Breast epithelium (tissue), 4 donors: ENCODE data around the gene ZSCAN5C. TPM values are rescaled to one million over a fixed set of nuclear protein-coding genes. Genes with fewer than 3 reads are reported as not detected.

ENCODE experiments used
- DNase-seq, 2 donors: peaks; one replicate each; pipeline ENCODE4 v3.0.0-alpha.2; 2019; ENCODE audit warnings: low spot score in 2 of 2
- H3K27ac ChIP-seq, 2 donors: fragments of 200-600 bp; sonication (generic) in 1 of 2; one replicate each; pipeline ENCODE4 v1.5.1; 2016 to 2019; ENCODE audit warnings: mild to moderate bottlenecking in 1 of 2
- H3K27me3 ChIP-seq, 2 donors: fragments of 200-600 bp; sonication (generic) in 1 of 2; one replicate each; pipeline versions ENCODE4 v1.5.1 to v1.6.0; 2017 to 2019; ENCODE audit warnings: control low read depth in 1 of 2, mild to moderate bottlenecking in 1 of 2
- H3K36me3 ChIP-seq: fragments of 200-600 bp; one replicate; pipeline ENCODE4 v1.5.1; 2019
- H3K4me1 ChIP-seq, 2 donors: fragments of 200-600 bp; sonication (generic); one replicate each; pipeline ENCODE4 v1.5.1; 2016 to 2019; ENCODE audit warnings: control low read depth in 1 of 2
- H3K4me3 ChIP-seq, 3 donors: fragments of 200-600 bp; sonication (generic); 1 replicate in 2 of 3; 2 replicates in 1 of 3; pipeline ENCODE4 v1.5.1; 2016 to 2019; ENCODE audit warnings: mild to moderate bottlenecking in 3 of 3, moderate library complexity in 2 of 3
- H3K9me3 ChIP-seq, 2 donors: fragments of 200-600 bp; sonication (generic) in 1 of 2; one replicate each; pipeline ENCODE4 v1.5.1; 2016 to 2019; ENCODE audit warnings: control low read depth in 1 of 2
- POLR2A ChIP-seq: fragments of 450-650 bp; IDR thresholded peaks from one replicate; pipeline ENCODE4 v1.6.1; 2016; ENCODE audit warnings: antibody characterized with exemption, mild to moderate bottlenecking, moderate library complexity
- POLR2AphosphoS5 ChIP-seq, 3 donors: sonication (generic); formaldehyde crosslinking; IDR thresholded peaks; one replicate each; pipeline ENCODE4 v1.6.1; 2017; ENCODE audit warnings: antibody characterized with exemption in 3 of 3
- intact Hi-C: fragments of 100-400 bp; cut with DNase I; formaldehyde crosslinking; loops from one replicate; pipeline ENCODE4 v1.15.1; 2023; ENCODE audit warnings: low total_unique reads
- total RNA-seq, 3 donors: library from RNA; depleted of rRNA; stranded (reverse); fragments of >200 nt; gene quantifications; one replicate each; pipeline ENCODE4 v1.1.0, GENCODE V29; 2016
- TF ChIP-seq, protein P1 (sequence below), 3 donors: fragments of 450-650 bp; IDR thresholded peaks; one replicate each; pipeline ENCODE4 v1.5.1; 2016 to 2017; ENCODE audit warnings: antibody characterized with exemption in 3 of 3, mild to moderate bottlenecking in 3 of 3, moderate library complexity in 3 of 3

ZSCAN5C gene
- total RNA-seq, 3 donors from 2014 or later = not detected

DNA sequence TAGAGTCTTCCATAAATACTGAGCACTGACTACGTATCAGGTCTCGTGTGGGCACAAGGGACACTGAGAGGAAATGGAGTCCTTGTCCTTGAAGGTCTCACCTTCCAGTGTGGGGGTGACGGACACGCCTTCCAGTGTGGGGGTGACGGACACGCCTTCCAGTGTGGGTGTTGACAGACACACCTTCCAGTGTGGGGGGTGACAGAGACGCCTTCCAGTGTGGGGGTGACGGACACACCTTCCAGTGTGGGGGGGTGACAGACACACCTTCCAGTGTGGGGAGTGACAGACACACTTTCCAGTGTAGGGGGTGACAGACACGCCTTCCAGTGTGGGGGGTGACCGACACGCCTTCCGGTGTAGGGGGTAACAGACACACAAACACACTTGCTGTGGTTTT lies 56.2 kb downstream of the ZSCAN5C start:
- Histone ChIP-seq H3K9me3 (no peaks in the 10 kb centered on the region), H3K27ac (no peak overlapping the region), H3K4me1 (no peaks in the 10 kb centered on the region), H3K36me3 (no peaks in the 10 kb centered on the region), H3K4me3 (no peak overlapping the region), H3K27me3 (no peaks in the 10 kb centered on the region)
- intact Hi-C loops = no loop called here
- DNase-seq = no peak
- TF ChIP-seq, protein P1, sequence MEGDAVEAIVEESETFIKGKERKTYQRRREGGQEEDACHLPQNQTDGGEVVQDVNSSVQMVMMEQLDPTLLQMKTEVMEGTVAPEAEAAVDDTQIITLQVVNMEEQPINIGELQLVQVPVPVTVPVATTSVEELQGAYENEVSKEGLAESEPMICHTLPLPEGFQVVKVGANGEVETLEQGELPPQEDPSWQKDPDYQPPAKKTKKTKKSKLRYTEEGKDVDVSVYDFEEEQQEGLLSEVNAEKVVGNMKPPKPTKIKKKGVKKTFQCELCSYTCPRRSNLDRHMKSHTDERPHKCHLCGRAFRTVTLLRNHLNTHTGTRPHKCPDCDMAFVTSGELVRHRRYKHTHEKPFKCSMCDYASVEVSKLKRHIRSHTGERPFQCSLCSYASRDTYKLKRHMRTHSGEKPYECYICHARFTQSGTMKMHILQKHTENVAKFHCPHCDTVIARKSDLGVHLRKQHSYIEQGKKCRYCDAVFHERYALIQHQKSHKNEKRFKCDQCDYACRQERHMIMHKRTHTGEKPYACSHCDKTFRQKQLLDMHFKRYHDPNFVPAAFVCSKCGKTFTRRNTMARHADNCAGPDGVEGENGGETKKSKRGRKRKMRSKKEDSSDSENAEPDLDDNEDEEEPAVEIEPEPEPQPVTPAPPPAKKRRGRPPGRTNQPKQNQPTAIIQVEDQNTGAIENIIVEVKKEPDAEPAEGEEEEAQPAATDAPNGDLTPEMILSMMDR (IDR thresholded peaks at IDR 0.05) = no peak
- TF ChIP-seq POLR2AphosphoS5 (IDR thresholded peaks at IDR 0.05) = no peak
- no peak for TF ChIP-seq POLR2A

Other genes with a start within 250 kb of the ZSCAN5C start
- gene NLRP5, start 215.5 kb upstream of the ZSCAN5C start, total RNA-seq = under 1 TPM in 2 of 3 donors, not detected in 1; 0.44 to 0.98 TPM
- gene ZNF787, start 81.0 kb upstream of the ZSCAN5C start, total RNA-seq = 10 to 100 TPM; 10.2 to 11.1 (median 10.4) TPM
- gene ZNF444, start 61.0 kb upstream of the ZSCAN5C start, total RNA-seq = 10 to 100 TPM; 13.9 to 38.5 (median 33.1) TPM
- not detected for gene GALP, start 26.3 kb upstream of the ZSCAN5C start, total RNA-seq
- not detected for gene ZSCAN5B, start 4.5 kb upstream of the ZSCAN5C start, total RNA-seq
- gene EDDM13, start 70.5 kb downstream of the ZSCAN5C start, total RNA-seq = 1 to 10 TPM in 1 of 3 donors, not detected in 2; 1.3 TPM
- gene ZSCAN5A, start 112.6 kb downstream of the ZSCAN5C start, total RNA-seq = 10 to 100 TPM in 2 of 3 donors, 1 to 10 TPM in 1; 6.2 to 13.3 (median 12.5) TPM
- gene ZNF582, start 191.3 kb downstream of the ZSCAN5C start, total RNA-seq = 1 to 10 TPM; 4.3 to 9.5 (median 8.2) TPM
- gene ZNF583, start 202.1 kb downstream of the ZSCAN5C start, total RNA-seq = 1 to 10 TPM; 4.0 to 8.8 (median 5.2) TPM